ENCODE data around the gene ELFN1. TPM values are rescaled to one million over a fixed set of nuclear protein-coding genes. Genes with fewer than 3 reads are reported as not detected.

Gene ELFN1
- total RNA-seq, 1 donor: 1.6 TPM

DNA sequence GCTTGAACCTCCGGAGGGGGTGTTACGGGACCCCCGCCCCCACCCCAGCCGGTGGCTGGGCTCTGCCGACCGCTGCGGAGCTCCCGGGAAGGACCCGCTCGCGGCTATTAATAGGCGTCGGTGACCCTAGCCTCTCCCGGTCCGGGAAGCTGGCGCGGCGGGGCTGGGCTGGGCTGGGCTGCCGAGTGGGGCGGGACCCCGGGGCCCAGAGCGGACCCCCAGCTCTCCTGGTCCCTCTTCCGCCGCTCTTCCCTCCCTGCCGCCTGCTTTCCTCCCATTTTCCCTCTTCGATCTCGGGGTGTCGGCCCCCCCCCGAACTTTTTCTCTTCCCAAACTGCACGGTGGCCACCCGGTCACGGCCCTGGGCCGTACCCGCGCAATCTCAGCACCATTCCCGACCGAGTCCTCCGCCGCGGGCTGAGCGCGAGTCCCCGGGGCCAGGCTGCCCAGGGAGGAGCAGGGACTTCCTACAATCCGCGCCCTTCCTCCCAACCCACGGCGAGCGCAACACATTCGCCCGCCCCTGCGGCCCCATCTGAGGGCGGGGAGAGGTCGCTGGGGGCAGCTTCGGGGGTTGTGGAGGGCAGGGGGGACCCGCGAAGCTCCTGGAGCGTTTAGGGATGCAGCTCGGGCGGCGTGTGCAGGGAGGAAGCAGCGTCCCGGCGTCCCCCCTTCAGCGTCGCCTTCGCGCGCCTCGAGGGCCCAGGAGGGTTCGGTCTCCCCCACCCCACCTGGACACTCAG lies 3.1 kb upstream of the ELFN1 start:
- TF ChIP-seq, protein P1, sequence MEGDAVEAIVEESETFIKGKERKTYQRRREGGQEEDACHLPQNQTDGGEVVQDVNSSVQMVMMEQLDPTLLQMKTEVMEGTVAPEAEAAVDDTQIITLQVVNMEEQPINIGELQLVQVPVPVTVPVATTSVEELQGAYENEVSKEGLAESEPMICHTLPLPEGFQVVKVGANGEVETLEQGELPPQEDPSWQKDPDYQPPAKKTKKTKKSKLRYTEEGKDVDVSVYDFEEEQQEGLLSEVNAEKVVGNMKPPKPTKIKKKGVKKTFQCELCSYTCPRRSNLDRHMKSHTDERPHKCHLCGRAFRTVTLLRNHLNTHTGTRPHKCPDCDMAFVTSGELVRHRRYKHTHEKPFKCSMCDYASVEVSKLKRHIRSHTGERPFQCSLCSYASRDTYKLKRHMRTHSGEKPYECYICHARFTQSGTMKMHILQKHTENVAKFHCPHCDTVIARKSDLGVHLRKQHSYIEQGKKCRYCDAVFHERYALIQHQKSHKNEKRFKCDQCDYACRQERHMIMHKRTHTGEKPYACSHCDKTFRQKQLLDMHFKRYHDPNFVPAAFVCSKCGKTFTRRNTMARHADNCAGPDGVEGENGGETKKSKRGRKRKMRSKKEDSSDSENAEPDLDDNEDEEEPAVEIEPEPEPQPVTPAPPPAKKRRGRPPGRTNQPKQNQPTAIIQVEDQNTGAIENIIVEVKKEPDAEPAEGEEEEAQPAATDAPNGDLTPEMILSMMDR (IDR thresholded peaks at IDR 0.05; ENCODE audit: insufficient read depth, low read length): no peak
- peak overlapping the region; percentile 61 for H3K4me3 ChIP-seq (ENCODE audit: low read depth, low read length)
- no peak for DNase-seq (ENCODE audit: low read depth)

DNA sequence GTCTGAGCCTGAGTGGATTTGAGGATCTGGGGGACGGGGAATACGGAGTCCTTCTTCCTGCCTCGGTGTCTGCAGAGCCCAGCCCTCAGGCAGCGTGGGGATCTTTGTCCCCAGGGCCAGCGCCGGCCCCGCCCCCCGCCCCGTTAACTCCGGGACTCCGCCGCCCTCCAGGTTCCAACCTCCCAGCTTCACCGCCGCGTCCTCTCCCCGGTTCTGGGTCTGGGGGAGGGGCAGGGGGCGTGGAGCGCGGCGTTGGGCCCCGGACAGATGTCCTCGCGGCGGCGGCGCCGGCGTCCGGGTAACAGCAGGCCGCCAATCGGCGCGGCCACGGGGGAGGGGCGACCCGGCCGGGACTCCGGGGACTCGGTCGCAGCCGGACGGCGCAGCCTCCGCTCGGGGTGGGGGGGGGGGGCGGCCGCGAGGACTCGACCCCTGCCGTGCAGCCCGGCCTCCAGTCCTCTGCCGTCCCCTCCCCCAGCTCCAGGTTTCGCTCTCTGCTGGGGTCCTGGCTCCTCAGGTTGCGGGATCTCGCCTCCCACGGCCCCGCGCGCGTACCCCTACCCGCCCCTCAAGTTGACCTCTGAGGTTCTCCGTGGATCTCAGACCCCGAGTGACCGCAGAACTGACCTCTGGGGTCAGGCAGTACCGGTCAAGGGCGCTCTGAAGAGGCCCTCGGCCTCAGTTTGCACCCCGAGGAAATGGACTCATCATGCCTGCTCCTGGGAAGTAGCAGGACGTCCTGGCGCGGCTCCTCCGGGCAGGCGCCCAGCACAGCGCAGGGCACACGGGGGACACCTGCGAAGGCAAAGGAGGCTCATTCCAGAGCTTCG lies 2.3 kb upstream of the ELFN1 start:
- DNase-seq (ENCODE audit: low read depth): no peak
- H3K4me3 ChIP-seq (ENCODE audit: low read depth, low read length): peak overlapping the region; percentile 61
- TF ChIP-seq, protein P1 (IDR thresholded peaks at IDR 0.05; ENCODE audit: insufficient read depth, low read length): no peak

DNA sequence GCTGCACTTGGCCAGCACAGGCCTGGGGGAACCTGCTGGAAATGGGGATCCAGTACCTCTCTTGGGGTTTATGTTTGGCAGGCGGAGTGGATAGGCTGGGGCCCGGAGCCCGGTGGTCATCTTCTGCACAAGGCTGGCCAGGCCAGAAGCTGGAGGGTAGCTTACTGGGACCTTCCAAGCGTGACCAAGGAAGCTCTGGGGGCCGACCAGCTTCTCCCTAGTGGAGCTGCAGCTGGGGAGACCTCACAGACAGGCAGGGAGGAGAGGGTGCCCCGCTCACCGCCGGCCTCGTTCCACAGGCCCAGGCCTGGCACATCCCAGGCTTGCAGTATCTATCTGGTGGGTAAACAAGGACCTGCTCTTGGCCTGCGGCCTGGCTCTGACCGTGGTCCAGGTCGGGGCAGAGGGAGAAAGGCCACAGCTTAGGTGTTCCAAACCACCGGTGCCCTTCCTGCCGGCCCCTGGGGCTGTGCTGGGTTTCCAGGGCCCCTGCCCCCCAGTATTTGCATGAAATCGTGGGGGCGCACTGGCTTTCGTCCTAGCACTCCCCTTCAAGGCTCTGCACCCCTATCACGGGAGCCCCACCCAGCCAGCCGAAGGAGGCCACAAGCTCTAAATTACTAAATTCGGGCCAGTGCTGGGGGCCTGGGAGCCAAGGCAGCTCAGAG lies 1.5 kb upstream of the ELFN1 start:
- TF ChIP-seq, protein P1 (IDR thresholded peaks at IDR 0.05; ENCODE audit: insufficient read depth, low read length): no peak
- DNase-seq (ENCODE audit: low read depth): no peak
- no peak overlapping the region for H3K4me3 ChIP-seq (ENCODE audit: low read depth, low read length)

DNA sequence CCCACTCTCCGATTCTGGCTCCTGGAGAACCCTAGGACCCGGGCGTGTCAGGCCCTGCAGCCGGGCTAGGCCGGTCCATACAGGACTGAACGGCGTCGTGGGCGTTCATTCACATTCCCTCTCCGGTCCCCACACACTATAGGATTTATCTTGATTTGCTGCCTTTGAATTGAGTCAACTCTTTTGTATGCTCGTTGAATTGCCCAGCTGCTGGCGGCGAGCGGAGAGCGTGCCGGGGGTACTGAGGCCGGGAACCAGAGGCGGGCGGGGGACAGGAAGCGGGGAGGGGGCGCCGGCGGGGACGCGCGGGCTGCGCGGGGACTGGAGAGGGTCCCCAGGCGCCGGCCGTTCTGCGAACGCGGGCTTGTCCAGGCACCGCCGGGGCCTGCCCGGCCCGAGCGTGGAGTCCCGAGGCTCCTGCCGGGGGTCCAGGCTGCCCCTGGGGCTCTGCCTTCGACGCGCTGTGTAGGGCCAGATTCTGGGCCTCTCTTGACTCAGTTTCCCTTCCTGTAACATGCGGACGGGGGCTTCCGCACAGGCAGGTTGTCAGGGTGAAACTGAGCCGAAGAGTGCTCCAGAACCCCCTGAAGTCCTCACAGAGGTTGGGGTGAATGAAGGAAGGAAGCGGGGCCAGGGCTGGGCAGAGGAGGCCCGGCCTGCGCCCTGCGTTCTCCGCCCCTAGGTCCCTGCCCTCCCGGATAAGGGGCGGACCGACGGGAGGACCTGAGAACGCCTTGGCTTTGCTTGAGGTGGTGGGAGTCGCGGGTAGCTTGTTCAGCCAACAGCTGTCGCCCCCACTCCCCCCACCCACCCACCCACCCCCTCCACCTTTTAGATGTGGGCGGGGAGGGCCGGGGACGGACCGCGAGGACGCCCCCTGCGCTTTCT lies 769 bp upstream of the ELFN1 start:
- H3K4me3 ChIP-seq (ENCODE audit: low read depth, low read length): peak overlapping the region; percentile 56
- TF ChIP-seq, protein P1 (IDR thresholded peaks at IDR 0.05; ENCODE audit: insufficient read depth, low read length): no peak
- peak; percentile 25 for DNase-seq (ENCODE audit: low read depth)

DNA sequence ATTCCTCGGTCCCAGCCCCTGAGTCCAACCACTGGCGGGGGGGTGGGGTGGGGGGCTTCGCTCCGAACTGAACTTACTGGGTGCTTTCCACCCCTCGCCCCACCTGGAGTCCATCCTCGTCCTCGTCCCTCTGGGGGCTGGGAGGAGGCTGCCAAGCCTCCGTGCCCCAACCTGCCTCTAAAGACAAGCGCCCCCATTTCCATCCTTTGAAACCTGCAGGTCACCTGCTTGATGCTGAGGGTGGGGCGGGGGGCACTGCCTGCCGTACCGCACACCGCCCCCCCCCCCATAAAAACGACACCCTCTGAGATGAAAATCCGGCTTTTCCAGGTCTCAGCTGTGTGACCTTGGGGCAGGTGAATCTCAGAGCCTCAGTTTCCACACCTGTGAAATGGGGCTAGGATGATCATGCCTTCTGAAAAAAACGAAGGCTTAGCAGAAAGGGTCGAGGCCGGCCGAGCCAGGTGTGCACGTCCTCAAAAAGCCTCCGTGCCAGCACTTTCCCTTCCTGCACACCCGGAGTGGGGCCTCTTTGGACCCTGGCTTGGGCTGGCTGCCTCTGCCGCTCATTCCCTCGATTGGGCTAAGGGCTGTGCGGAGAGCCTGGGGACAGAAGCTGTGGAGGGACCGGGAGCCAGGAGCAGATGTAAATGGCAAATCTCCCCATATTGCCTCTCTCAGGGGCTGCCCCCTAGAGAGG lies 967 bp downstream of the ELFN1 start:
- DNase-seq (ENCODE audit: low read depth): no peak
- TF ChIP-seq, protein P1 (IDR thresholded peaks at IDR 0.05; ENCODE audit: insufficient read depth, low read length): no peak
- H3K4me3 ChIP-seq (ENCODE audit: low read depth, low read length): peak overlapping the region; percentile 56
